Prostate gland (tissue), 2 donors: ENCODE data around the gene ZCCHC7. TPM values are rescaled to one million over a fixed set of nuclear protein-coding genes. Genes with fewer than 3 reads are reported as not detected.

ENCODE experiments used
- DNase-seq: peaks from one replicate; pipeline ENCODE4 v3.0.0-alpha.2; 2019; ENCODE audit warnings: low spot score
- H3K27ac ChIP-seq, 2 donors: fragments of 200-600 bp; sonication (generic); 2 replicates each; pipeline ENCODE4 v1.5.1; 2017 to 2019
- H3K27me3 ChIP-seq: fragments of 200-600 bp; sonication (generic); replicated peaks from 2 replicates; pipeline ENCODE4 v1.5.1; 2019; ENCODE audit not compliant: insufficient read depth
- H3K36me3 ChIP-seq, 2 donors: fragments of 200-600 bp; sonication (generic); 1 replicate in 1 of 2; 2 replicates in 1 of 2; pipeline versions ENCODE4 v1.5.1 to v1.8.1; 2017 to 2019
- H3K4me1 ChIP-seq: fragments of 200-600 bp; sonication (generic); replicated peaks from 2 replicates; pipeline ENCODE4 v1.5.1; 2019
- H3K4me3 ChIP-seq, 2 donors: fragments of 200-600 bp; sonication (generic); 2 replicates each; pipeline ENCODE4 v1.5.1; 2017 to 2019
- H3K9me3 ChIP-seq: fragments of 200-600 bp; sonication (generic); 2 replicates; pipeline ENCODE4 v1.5.1; 2017
- CTCF ChIP-seq, 4 experiments: fragments of 200-600 bp in 2 of 4; fragments of 450-650 bp in 2 of 4; sonication (generic) in 2 of 4; IDR thresholded peaks; 1 replicate in 3 of 4; 2 replicates in 1 of 4; pipeline ENCODE4 v1.5.1; 2016 to 2019; ENCODE audit warnings: antibody characterized with exemption in 4 of 4, mild to moderate bottlenecking in 2 of 4, moderate library complexity in 2 of 4
- POLR2A ChIP-seq: fragments of 450-650 bp; IDR thresholded peaks from one replicate; pipeline ENCODE4 v1.6.1; 2016; ENCODE audit warnings: antibody characterized with exemption, mild to moderate bottlenecking
- POLR2AphosphoS5 ChIP-seq: sonication (generic); formaldehyde crosslinking; IDR thresholded peaks from one replicate; pipeline ENCODE4 v1.6.1; 2017; ENCODE audit warnings: antibody characterized with exemption
- WGBS: methylation state at CpG from one replicate; pipeline ENCODE4 v1.1.5; 2018; 5-methylcytosine and 5-hydroxymethylcytosine counted together
- intact Hi-C: fragments of 100-400 bp; cut with DNase I; formaldehyde crosslinking; loops from one replicate; pipeline ENCODE4 v1.14.2; 2022
- small RNA-seq, 2 donors: library from RNA; depleted of rRNA; stranded (forward); fragments of <200 nt; gene quantifications; one replicate each; pipeline ENCODE3, GENCODE V24; 2016
- total RNA-seq, 2 donors: library from RNA; depleted of rRNA; stranded (reverse); fragments of >200 nt; gene quantifications; one replicate each; pipeline ENCODE4 v1.1.0, GENCODE V29; 2016

Gene ZCCHC7
- total RNA-seq, 2 donors from 2014 or later, result 12.7 to 14.2 TPM

GRCh38 chr9:37404590-37404989 lies 284.2 kb downstream of the ZCCHC7 start:
- H3K27ac ChIP-seq, result no peak overlapping the region
- no peak overlapping the region for H3K4me3 ChIP-seq
- H3K9me3 ChIP-seq, result no peaks in the 10 kb centered on the region
- no peak for TF ChIP-seq POLR2AphosphoS5
- TF ChIP-seq POLR2A, result no peak
- TF ChIP-seq CTCF (IDR thresholded peaks at IDR 0.05), result no peak
- intact Hi-C loops, result no loop called here
- H3K27me3 ChIP-seq, result no peaks in the 10 kb centered on the region
- whole genome bisulfite sequencing, result 85% methylated on average over 9 of the region's 9 CpGs
- no peaks in the 10 kb centered on the region for H3K4me1 ChIP-seq
- no peaks in the 10 kb centered on the region for H3K36me3 ChIP-seq
- DNase-seq, result no peak

GRCh38 chr9:37405350-37405749 lies 285.0 kb downstream of the ZCCHC7 start:
- Histone ChIP-seq H3K4me1 (no peaks in the 10 kb centered on the region), H3K9me3 (no peaks in the 10 kb centered on the region), H3K4me3 (no peak overlapping the region), H3K36me3 (no peaks in the 10 kb centered on the region), H3K27ac (no peak overlapping the region), H3K27me3 (no peaks in the 10 kb centered on the region)
- intact Hi-C loops, result no loop called here
- TF ChIP-seq POLR2AphosphoS5, result no peak
- no peak for TF ChIP-seq POLR2A
- no peak for TF ChIP-seq CTCF (IDR thresholded peaks at IDR 0.05)
- no peak for DNase-seq
- WGBS, result 74% methylated on average over 3 of the region's 3 CpGs

- TF ChIP-seq POLR2A (no peak), CTCF (IDR thresholded peaks at IDR 0.05) (no peak), POLR2AphosphoS5 (no peak)
- no peaks in the 10 kb centered on the region for H3K9me3 ChIP-seq
- 91% methylated on average over 10 of the region's 10 CpGs for WGBS
- H3K36me3 ChIP-seq, result no peaks in the 10 kb centered on the region
- H3K27me3 ChIP-seq, result no peaks in the 10 kb centered on the region
- no peaks in the 10 kb centered on the region for H3K4me1 ChIP-seq
- H3K27ac ChIP-seq, result no peak overlapping the region
- no peak for DNase-seq
- intact Hi-C loops, result no loop called here
- H3K4me3 ChIP-seq, result no peak overlapping the region
These were observed 285.5 kb downstream of the ZCCHC7 start for GRCh38 chr9:37405764-37406380.

GRCh38 chr9:37406603-37407401 lies 286.4 kb downstream of the ZCCHC7 start:
- TF ChIP-seq POLR2AphosphoS5 (peak; percentile 25), POLR2A (no peak)
- H3K36me3 ChIP-seq, result no peaks in the 10 kb centered on the region
- WGBS, result 65% methylated on average over 11 of the region's 11 CpGs
- H3K27ac ChIP-seq, result no peak overlapping the region
- peak; percentile 33 for DNase-seq
- no peaks in the 10 kb centered on the region for H3K4me1 ChIP-seq
- H3K27me3 ChIP-seq, result no peaks in the 10 kb centered on the region
- intact Hi-C loops, result no loop called here
- no peaks in the 10 kb centered on the region for H3K9me3 ChIP-seq
- H3K4me3 ChIP-seq, result no peak overlapping the region

- intact Hi-C loops, result no loop called here
- TF ChIP-seq POLR2A (no peak), POLR2AphosphoS5 (no peak), CTCF (IDR thresholded peaks at IDR 0.05) (peak in 1 of 4 experiments; percentile 33)
- Histone ChIP-seq H3K27me3 (no peaks in the 10 kb centered on the region), H3K27ac (no peak overlapping the region), H3K36me3 (no peaks in the 10 kb centered on the region), H3K4me3 (no peak overlapping the region), H3K9me3 (no peaks in the 10 kb centered on the region), H3K4me1 (no peaks in the 10 kb centered on the region)
- WGBS, result 49% methylated on average over 2 of the region's 2 CpGs
- no peak for DNase-seq
These were observed 287.1 kb downstream of the ZCCHC7 start for GRCh38 chr9:37407468-37407867.

Small RNA genes lying within 50 kb of the gene (small RNA-seq; reads per million reads assigned to genes)
- gene AL512604.1, result 0 reads per million in 2 donors
- gene RF00019, result 0 reads per million in 2 donors
- gene RNU6-677P, result 0 reads per million in 2 donors

Other genes starting within 250 kb of the ZCCHC7 start
- gene PAX5, start 86.3 kb upstream of the ZCCHC7 start, total RNA-seq, result under 1 TPM; 0.05 to 0.11 TPM